GM21367 (cell line): Measurements from ENCODE around the gene KCNK6.

ENCODE experiments used
- ATAC-seq: cut with Tn5 transposase; IDR thresholded peaks from one replicate; pipeline ENCODE4 v1.9.1; 2021; ENCODE audit not compliant: unreplicated experiment

KCNK6 gene

GRCh38 chr19:38319421-38320258 lies at the start of gene KCNK6:
TSS of gene KCNK6 (plus strand) at chr19:38319845. CDS start at chr19:38319951, 106 bp downstream.
- ATAC-seq: no peak

- ATAC-seq: no peak
Measured at GRCh38 chr19:38270587-38271167, 49.0 kb upstream of the KCNK6 start.

- ATAC-seq: no peak
Measured at GRCh38 chr19:38273499-38273898, 46.1 kb upstream of the KCNK6 start.

GRCh38 chr19:38274739-38275138 lies 44.9 kb upstream of the KCNK6 start:
- ATAC-seq: no peak

- ATAC-seq: no peak
Measured at GRCh38 chr19:38276942-38277517, 42.6 kb upstream of the KCNK6 start.

- no peak for ATAC-seq
Measured at GRCh38 chr19:38277549-38277948, 42.1 kb upstream of the KCNK6 start.

GRCh38 chr19:38277969-38278680 lies 41.5 kb upstream of the KCNK6 start:
- no peak for ATAC-seq

- ATAC-seq: no peak
Measured at GRCh38 chr19:38278751-38279150, 40.9 kb upstream of the KCNK6 start.

- ATAC-seq: no peak
Measured at GRCh38 chr19:38280030-38280921, 39.4 kb upstream of the KCNK6 start.

- no peak for ATAC-seq
Measured at GRCh38 chr19:38281811-38282566, 37.7 kb upstream of the KCNK6 start.

GRCh38 chr19:38283271-38283670 lies 36.4 kb upstream of the KCNK6 start:
- ATAC-seq: no peak

- ATAC-seq: no peak
Measured at GRCh38 chr19:38284422-38284821, 35.2 kb upstream of the KCNK6 start.

GRCh38 chr19:38285567-38285966 lies 34.1 kb upstream of the KCNK6 start:
- ATAC-seq: no peak

- no peak for ATAC-seq
Measured at GRCh38 chr19:38287604-38288003, 32.0 kb upstream of the KCNK6 start.

- ATAC-seq: no peak
Measured at GRCh38 chr19:38288123-38288855, 31.4 kb upstream of the KCNK6 start.

- ATAC-seq: no peak
Measured at GRCh38 chr19:38289955-38290354, 29.7 kb upstream of the KCNK6 start.

- ATAC-seq: no peak
Measured at GRCh38 chr19:38290631-38291147, 29.0 kb upstream of the KCNK6 start.

- ATAC-seq: no peak
Measured at GRCh38 chr19:38291855-38292254, 27.8 kb upstream of the KCNK6 start.

GRCh38 chr19:38293281-38293680 lies 26.4 kb upstream of the KCNK6 start:
- no peak for ATAC-seq
